PC-3 (cell line): Measurements from ENCODE around the gene RPS3A. TPM values are rescaled to one million over a fixed set of nuclear protein-coding genes. Genes with fewer than 3 reads are reported as not detected.

ENCODE experiments used
- ATAC-seq: fragments of 200-7000 bp; cut with Tn5 transposase; 2 replicates; pipeline ENCODE4 v1.9.1; 2020; ENCODE audit warnings: mild to moderate bottlenecking, moderate library complexity
- BruUV-seq: library from RNA; stranded (reverse); fragments of 400-500 nt; replicated peaks from 2 replicates; lab custom pipeline; 2021; lab: Mats Ljungman, UMichigan
- CTCF ChIA-PET: fragments of 300-600 bp; sonication (Branson Sonifier 250); formaldehyde crosslinking; loops from one replicate; lab custom pipeline; 2022; ENCODE audit warnings: antibody characterized with exemption; lab: Charles Lee
- POLR2A ChIA-PET: fragments of 300-600 bp; sonication (Branson Sonifier 250); formaldehyde crosslinking; loops from one replicate; lab custom pipeline; 2022; ENCODE audit warnings: antibody characterized with exemption; ENCODE audit not compliant: unreplicated experiment; lab: Charles Lee
- DNase-seq: peaks from one replicate; pipeline ENCODE4 v3.0.0-alpha.2; 2015
- H2AFZ ChIP-seq: fragments of 300-600 bp; sonication (generic); 2 replicates; pipeline ENCODE4 v1.6.0; 2016; ENCODE audit warnings: antibody characterized with exemption, low read length
- H3F3A ChIP-seq: fragments of 300-600 bp; sonication (generic); one replicate; pipeline ENCODE4 v1.6.0; 2017; ENCODE audit warnings: antibody characterized with exemption, low read length, control low read depth, mild to moderate bottlenecking; ENCODE audit not compliant: unreplicated experiment
- H3K27ac ChIP-seq: fragments of 300-600 bp; sonication (generic); 2 replicates; pipeline ENCODE4 v1.5.1; 2016; ENCODE audit warnings: mild to moderate bottlenecking, low read length
- H3K27me3 ChIP-seq: fragments of 300-600 bp; sonication (generic); 2 replicates; pipeline ENCODE4 v1.6.1; 2016; ENCODE audit warnings: low read length, mixed read lengths
- H3K36me3 ChIP-seq: fragments of 300-600 bp; sonication (generic); 2 replicates; pipeline ENCODE4 v1.6.1; 2016; ENCODE audit warnings: low read depth, mixed run types, low read length, mixed read lengths
- H3K4me1 ChIP-seq: fragments of 300-600 bp; sonication (generic); 2 replicates; pipeline ENCODE4 v1.5.1; 2016; ENCODE audit warnings: low read length; ENCODE audit not compliant: insufficient read depth
- H3K4me2 ChIP-seq: fragments of 300-600 bp; sonication (generic); 2 replicates; pipeline ENCODE4 v1.6.0; 2016; ENCODE audit warnings: low read length
- H3K4me3 ChIP-seq: fragments of 300-600 bp; sonication (generic); 2 replicates; pipeline ENCODE4 v1.5.1; 2016; ENCODE audit warnings: mild to moderate bottlenecking, low read length, mixed read lengths
- H3K79me2 ChIP-seq: fragments of 300-600 bp; sonication (generic); 2 replicates; pipeline ENCODE4 v1.6.1; 2017; ENCODE audit warnings: low read length, mixed read lengths
- H3K9ac ChIP-seq: fragments of 300-600 bp; sonication (generic); 2 replicates; pipeline ENCODE4 v1.6.0; 2016; ENCODE audit warnings: mild to moderate bottlenecking, low read length
- H3K9me2 ChIP-seq: fragments of 300-600 bp; sonication (generic); replicated peaks from 2 replicates; pipeline ENCODE4 v1.6.1; 2016; ENCODE audit warnings: mixed run types, low read length, mixed read lengths
- H3K9me3 ChIP-seq: fragments of 300-600 bp; sonication (generic); 2 replicates; pipeline ENCODE4 v1.6.1; 2016; ENCODE audit warnings: low read length, mixed read lengths
- H4K20me1 ChIP-seq: fragments of 300-600 bp; sonication (generic); 2 replicates; pipeline ENCODE4 v1.6.1; 2016; ENCODE audit warnings: low read length, mixed read lengths
- CTCF ChIP-seq: fragments of 300-600 bp; sonication (generic); conservative IDR thresholded peaks from 2 replicates; pipeline ENCODE4 v1.5.1; 2017; ENCODE audit warnings: antibody characterized with exemption, low read depth, mild to moderate bottlenecking, low read length
- EZH2 ChIP-seq: fragments of 300-600 bp; sonication (generic); IDR thresholded peaks from one replicate; pipeline ENCODE4 v1.6.1; 2017; ENCODE audit warnings: antibody characterized with exemption, mild to moderate bottlenecking, low read length; ENCODE audit not compliant: unreplicated experiment
- EZH2phosphoT487 ChIP-seq: fragments of 300-600 bp; sonication (generic); IDR thresholded peaks from 2 replicates; pipeline ENCODE4 v1.6.1; 2018; ENCODE audit warnings: mild to moderate bottlenecking, antibody characterized with exemption, low read length, borderline replicate concordance
- intact Hi-C: fragments of 100-400 bp; cut with micrococcal nuclease; formaldehyde crosslinking; loops from 2 replicates; pipeline ENCODE4 v1.9.0; 2023
- total RNA-seq: library from RNA; depleted of rRNA; stranded (reverse); fragments of >200 nt; gene quantifications from 2 replicates; pipeline ENCODE4 v1.2.3, GENCODE V29; 2014

The RPS3A gene
- total RNA-seq, 1 experiment from 2014 or later = 560 TPM

GRCh38 chr4:151087467-151087866, 12.0 kb upstream of the RPS3A start:
- Histone ChIP-seq H3K4me1 (no peaks in the 10 kb centered on the region), H3K9me2 (no peaks in the 10 kb centered on the region), H3K9me3 (no peaks in the 10 kb centered on the region), H3K9ac (no peak overlapping the region), H3F3A (no peaks in the 10 kb centered on the region), H3K27ac (no peak overlapping the region), H3K36me3 (no peaks in the 10 kb centered on the region), H4K20me1 (no peaks in the 10 kb centered on the region), H2AFZ (no peak overlapping the region), H3K4me2 (no peak overlapping the region), H3K79me2 (no peaks in the 10 kb centered on the region), H3K27me3 (no peaks in the 10 kb centered on the region), H3K4me3 (no peak overlapping the region)
- no peak for DNase-seq
- ChIA-PET CTCF (no interaction called here), POLR2A (no interaction called here)
- TF ChIP-seq CTCF = no peak
- TF ChIP-seq EZH2phosphoT487 = no peak
- no peak for TF ChIP-seq EZH2
- no peak for ATAC-seq
- intact Hi-C loops = no loop called here
- no TSS peak for BruUV-seq

- Histone ChIP-seq H3K9me3 (no peaks in the 10 kb centered on the region), H2AFZ (no peak overlapping the region), H3K4me2 (no peak overlapping the region), H3K27me3 (no peaks in the 10 kb centered on the region), H3F3A (no peaks in the 10 kb centered on the region), H3K4me3 (no peak overlapping the region), H3K27ac (no peak overlapping the region), H3K79me2 (no peaks in the 10 kb centered on the region), H3K9me2 (no peaks in the 10 kb centered on the region), H3K4me1 (no peaks in the 10 kb centered on the region), H3K9ac (no peak overlapping the region), H3K36me3 (no peaks in the 10 kb centered on the region), H4K20me1 (no peaks in the 10 kb centered on the region)
- ATAC-seq (no peak), DNase-seq (no peak)
- intact Hi-C loops = no loop called here
- ChIA-PET CTCF (no interaction called here), POLR2A (no interaction called here)
- TF ChIP-seq EZH2phosphoT487 (no peak), CTCF (no peak), EZH2 (no peak)
- BruUV-seq = no TSS peak
Measured at GRCh38 chr4:151091047-151091446, 8.4 kb upstream of the RPS3A start.

GRCh38 chr4:151092488-151092887, 6.9 kb upstream of the RPS3A start:
- no peaks in the 10 kb centered on the region for H3K79me2 ChIP-seq
- CTCF ChIA-PET = no interaction called here
- H4K20me1 ChIP-seq = no peaks in the 10 kb centered on the region
- TF ChIP-seq CTCF (no peak), EZH2 (no peak), EZH2phosphoT487 (no peak)
- ATAC-seq (no peak), DNase-seq (no peak)
- no peak overlapping the region for H2AFZ ChIP-seq
- POLR2A ChIA-PET = no interaction called here
- no peak overlapping the region for H3K9ac ChIP-seq
- intact Hi-C loops = no loop called here
- H3K36me3 ChIP-seq = no peaks in the 10 kb centered on the region
- H3K27ac ChIP-seq = no peak overlapping the region
- no peaks in the 10 kb centered on the region for H3K9me3 ChIP-seq
- no peaks in the 10 kb centered on the region for H3K9me2 ChIP-seq
- no peak overlapping the region for H3K4me3 ChIP-seq
- H3K4me2 ChIP-seq = no peak overlapping the region
- BruUV-seq = no TSS peak
- no peaks in the 10 kb centered on the region for H3F3A ChIP-seq
- H3K4me1 ChIP-seq = no peaks in the 10 kb centered on the region
- no peaks in the 10 kb centered on the region for H3K27me3 ChIP-seq
